ENCODE data around the gene SLC24A3. TPM values are rescaled to one million over a fixed set of nuclear protein-coding genes. Genes with fewer than 3 reads are reported as not detected.

Gene SLC24A3
- total RNA-seq, 1 donor from 2014 or later = not detected

- DNase-seq = no peak
Measured at GRCh38 chr20:19511931-19512330, 299.5 kb downstream of the SLC24A3 start.

- no peak for DNase-seq
Measured at GRCh38 chr20:19512886-19513677, 300.6 kb downstream of the SLC24A3 start.

GRCh38 chr20:19515074-19515473 lies 302.6 kb downstream of the SLC24A3 start:
- no peak for DNase-seq

DNA sequence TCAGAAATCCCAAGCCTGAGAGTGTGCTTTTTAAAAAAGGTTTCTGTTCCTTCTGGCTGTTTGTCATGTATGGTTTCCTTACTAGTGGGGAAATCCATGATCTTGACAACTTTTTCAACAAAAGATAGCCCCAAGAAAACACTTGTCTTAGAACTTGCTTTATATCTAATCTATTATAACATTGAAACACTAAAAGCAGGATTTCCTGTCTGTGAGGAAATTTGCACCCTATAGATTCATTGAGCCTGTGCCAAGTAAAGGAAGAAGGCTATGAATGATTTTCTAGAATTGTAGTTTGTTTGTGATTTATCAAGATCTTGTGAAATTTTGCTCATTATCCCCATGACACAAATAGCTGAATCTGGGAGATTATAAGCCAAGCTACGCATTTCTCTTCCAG lies 307.0 kb downstream of the SLC24A3 start:
- DNase-seq = no peak

- DNase-seq = no peak
Measured at GRCh38 chr20:19520261-19520660, 307.8 kb downstream of the SLC24A3 start.

DNA sequence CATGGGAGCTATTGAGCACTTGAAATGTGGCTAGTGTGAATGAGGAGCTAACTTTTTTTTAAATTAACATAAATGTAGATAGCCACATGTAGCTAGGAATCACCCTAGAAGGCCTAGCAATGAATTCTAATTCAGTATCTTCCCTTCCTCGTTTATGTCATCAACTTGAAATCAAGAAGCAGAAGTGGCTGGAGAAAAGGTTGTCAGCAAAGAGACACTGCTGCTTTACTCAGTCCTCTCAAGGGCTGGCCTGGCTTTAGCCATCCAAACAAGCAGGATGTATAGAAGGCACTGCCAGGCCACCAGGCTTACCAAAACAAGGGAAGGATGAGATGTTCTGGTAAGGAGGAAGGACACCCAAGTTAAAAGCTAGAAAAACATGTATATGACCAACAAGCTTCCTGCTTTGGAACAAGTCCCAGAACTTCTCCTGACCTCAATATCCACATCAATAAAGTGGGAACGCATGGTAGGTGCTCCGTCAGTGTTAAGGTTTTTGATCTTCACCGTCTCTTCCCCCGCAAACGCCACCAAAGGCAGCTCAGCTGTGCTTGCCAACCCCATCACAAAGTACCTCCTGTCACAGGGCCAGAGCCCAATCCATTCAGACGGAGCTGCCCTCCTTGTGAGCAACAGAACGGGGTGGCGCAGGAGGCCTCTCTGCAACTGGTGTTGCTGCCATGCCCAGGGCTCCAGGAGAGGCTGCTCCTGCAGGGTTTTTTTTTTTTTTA lies 309.8 kb downstream of the SLC24A3 start:
- no peak for DNase-seq

- DNase-seq = no peak
Measured at GRCh38 chr20:19522836-19523590, 310.6 kb downstream of the SLC24A3 start.

DNA sequence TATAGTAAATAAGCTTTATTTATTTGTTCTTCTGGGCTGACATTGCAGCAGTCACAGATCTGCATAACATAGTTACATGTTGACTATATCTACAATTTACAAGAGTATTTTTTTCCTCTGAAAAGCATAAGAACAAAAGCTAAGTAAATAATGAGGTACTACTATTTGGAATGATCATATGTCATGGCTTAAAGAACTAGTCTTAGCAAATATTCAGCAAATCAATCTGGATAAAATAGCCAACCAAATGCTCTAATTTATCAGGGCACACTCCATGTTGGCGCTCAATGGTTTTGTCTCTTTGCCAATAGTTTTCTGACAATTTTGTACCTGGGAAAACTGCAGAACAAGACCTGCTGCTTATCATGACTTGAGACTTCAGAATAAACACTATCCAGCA lies 312.2 kb downstream of the SLC24A3 start:
- DNase-seq = no peak

- DNase-seq = no peak
Measured at GRCh38 chr20:19527509-19527908, 315.1 kb downstream of the SLC24A3 start.

DNA sequence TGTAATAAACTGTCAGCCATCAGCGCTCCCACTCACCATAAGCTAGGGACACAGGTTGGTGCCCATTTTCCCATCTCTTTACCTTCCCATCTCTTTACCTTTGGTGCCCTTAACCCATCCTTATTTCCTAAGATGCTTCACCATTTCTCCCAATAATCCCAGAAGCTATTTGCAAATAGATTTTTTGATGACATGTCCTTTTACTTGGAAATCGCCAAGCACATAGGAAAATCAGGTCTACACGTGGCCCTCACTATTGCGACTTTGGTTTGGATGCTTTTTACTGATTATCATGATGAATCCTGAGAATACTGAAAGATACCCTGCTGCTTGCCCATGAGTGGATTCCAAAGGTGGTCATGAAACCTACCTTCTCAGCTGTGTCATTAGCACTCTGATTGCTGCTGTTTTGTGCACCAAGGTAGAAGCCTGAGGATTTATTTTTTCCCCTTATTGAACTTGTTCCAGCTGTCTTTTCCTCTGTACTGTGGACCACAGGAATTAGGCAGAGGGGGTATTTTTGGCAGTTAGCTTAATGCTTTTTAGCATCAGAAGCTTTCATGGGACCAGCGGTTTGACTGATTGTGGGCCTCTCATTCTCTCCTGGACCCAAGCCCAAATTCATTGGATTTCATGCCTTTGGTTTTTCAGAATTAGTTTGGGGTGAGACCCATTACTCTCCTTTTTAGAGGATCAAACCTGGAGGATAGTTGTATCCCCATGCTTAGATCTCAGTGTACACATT lies 316.0 kb downstream of the SLC24A3 start:
- no peak for DNase-seq

DNA sequence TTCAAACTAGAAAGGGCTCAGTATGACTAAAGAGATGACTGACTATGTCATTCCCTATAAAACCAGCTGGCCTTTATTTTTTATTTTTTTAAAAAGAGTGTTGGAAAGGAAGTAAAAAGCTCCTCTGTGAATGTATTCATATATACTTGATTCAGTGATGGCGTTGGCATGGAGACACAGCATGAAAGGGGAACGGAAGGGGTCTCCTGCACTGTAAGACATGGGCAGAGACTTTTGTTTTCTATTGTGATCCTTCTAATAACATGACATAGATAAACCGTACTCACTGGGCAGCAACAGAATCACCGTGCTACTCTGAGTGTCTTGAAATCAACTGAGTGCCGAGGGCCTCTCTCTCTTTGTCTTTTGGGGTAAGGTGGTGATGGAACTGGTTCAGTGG lies 317.6 kb downstream of the SLC24A3 start:
- DNase-seq = no peak

GRCh38 chr20:19531446-19531845 lies 319.0 kb downstream of the SLC24A3 start:
- no peak for DNase-seq

GRCh38 chr20:19538556-19538955 lies 326.1 kb downstream of the SLC24A3 start:
- no peak for DNase-seq

GRCh38 chr20:19539191-19539590 lies 326.7 kb downstream of the SLC24A3 start:
- DNase-seq = no peak

- DNase-seq = no peak
Measured at GRCh38 chr20:19540392-19540791, 327.9 kb downstream of the SLC24A3 start.

DNA sequence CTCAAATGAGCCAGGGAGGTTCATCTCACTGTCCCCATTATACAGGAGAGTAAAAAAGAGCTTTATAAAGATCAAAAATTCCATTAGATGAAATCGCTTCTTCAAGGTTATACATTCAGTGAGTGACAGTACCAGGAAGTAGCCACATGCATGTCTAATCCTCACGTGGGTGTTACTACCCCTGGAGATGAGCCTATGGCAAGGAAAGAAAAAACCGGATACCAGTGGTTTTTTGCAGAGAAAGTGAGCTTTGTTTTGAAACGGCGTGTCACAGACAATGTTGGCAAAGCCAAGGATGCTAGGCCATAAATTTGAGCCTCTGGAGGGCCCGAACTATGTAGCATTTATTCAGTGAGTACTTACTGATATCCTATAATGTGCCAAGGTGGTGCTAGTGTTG lies 330.7 kb downstream of the SLC24A3 start:
- DNase-seq = no peak

DNA sequence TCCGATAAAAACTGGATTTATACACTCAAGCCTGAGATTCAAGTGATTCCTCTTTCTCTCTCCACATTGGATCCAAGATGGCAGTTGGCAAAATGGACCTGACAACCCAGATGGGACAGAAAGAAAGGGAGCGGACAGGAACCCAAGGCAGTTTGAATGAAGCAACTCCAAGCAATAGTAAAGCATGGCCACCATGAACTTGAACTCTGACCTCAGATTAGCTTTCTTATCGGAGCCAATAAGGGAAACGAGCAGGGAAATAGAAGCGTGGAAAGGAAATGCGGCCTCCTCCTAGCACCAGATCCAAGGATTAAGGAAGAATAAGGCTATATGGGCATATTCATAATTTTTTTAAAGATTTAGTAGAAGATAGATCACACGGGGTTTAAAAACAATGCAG lies 332.2 kb downstream of the SLC24A3 start:
- no peak for DNase-seq

DNA sequence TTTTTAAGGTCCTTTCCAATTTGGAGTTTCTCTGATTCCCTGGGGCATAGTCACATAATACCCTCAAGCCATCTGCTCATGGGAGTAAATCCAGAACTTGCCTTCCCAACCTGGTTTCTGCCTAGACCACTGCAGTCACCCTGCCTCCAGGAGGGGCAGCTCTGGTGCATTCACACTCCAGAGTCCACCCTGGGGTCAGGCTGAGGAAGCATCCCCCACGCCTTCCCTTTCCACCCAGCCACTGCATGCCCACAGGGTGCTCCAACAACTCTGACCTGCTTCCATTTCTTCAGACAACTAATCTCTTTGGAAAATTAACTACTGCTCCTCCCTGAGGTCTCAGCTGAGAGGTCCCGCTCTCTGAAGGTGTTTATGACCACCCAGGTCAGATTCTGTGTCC lies 334.2 kb downstream of the SLC24A3 start:
- DNase-seq = no peak

GRCh38 chr20:19547547-19547946 lies 335.1 kb downstream of the SLC24A3 start:
- DNase-seq = no peak

DNA sequence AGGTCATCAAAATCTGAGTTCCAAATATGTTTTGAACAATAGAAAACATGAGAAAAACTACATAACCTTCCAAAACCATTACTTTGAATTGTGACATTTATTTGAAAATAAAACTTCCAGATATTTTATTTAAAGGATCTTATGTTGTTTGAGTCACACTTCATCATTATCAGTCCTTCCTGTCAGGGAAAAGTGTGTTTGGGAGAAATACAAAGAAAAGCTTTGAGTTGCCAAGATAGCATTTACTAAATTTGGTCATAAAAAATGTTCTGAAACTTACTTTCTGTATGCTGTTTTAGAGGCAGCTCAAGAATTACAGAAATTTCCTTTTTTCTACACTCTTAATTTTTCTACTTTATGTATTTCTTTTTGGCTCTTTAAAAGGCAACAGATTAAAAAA lies 337.5 kb downstream of the SLC24A3 start:
- DNase-seq = no peak

GRCh38 chr20:19552221-19553180 lies 340.1 kb downstream of the SLC24A3 start:
- no peak for DNase-seq

DNA sequence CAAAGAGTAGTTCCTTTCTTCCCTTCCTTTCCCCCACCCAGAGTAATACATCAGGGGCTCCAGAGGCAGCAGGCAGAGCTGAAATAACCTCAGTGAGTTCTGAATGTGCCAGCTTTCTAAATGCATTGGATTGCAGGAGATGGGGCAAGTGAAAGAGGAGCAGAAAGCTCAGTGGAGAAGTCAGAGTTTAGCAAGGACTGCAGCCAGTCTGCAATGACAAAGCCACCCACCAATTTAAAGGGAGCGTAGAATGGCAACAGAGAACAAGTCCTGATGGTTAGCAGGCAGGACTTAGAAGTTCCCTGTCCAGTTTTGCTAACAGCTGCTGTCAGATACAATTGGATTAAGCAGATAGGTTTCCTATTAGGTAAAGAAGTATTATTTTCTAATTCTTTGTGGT lies 342.2 kb downstream of the SLC24A3 start:
- no peak for DNase-seq

Data from dermis blood vessel endothelial cell (primary cell).